ENCODE results near the gene IQCF5. TPM values are rescaled to one million over a fixed set of nuclear protein-coding genes. Genes with fewer than 3 reads are reported as not detected.

Gene IQCF5
- total and polyA plus RNA-seq, 2 of the 4 experiments (the other 2 are of a cell fraction), result not detected

- ChIA-PET CTCF (no interaction called here), POLR2A (ENCODE audit: unreplicated experiment) (no interaction called here)
- no TSS peak for BruUV-seq (replicated peaks)
- H3K79me1 ChIP-seq (ENCODE audit: low read depth in 1 of 2, low read length in 2 of 2), result no peaks in the 10 kb centered on the region
- ATAC-seq (ENCODE audit: low read depth) (no peak), DNase-seq (no peak)
- no peak overlapping the region for H4K91ac ChIP-seq (ENCODE audit: insufficient read depth, low read depth, low read length)
- no peak overlapping the region for H2BK20ac ChIP-seq (ENCODE audit: low read depth, low read length)
- H4K20me1 ChIP-seq (ENCODE audit: insufficient read depth, low read length), result no peaks in the 10 kb centered on the region
- H3K4me1 ChIP-seq (ENCODE audit: control insufficient read depth, insufficient read depth, low read length), result no peaks in the 10 kb centered on the region
- TF ChIP-seq USF2 (IDR thresholded peaks at IDR 0.05; ENCODE audit: low read depth, low read length) (no peak), MAZ (IDR thresholded peaks at IDR 0.05; ENCODE audit: borderline replicate concordance, low read depth, low read length) (no peak)
- no peaks in the 10 kb centered on the region for H3K27me3 ChIP-seq (ENCODE audit: control insufficient read depth, insufficient read depth, low read length)
- H3K9me3 ChIP-seq (ENCODE audit: control insufficient read depth, insufficient read depth, low read length), result no peaks in the 10 kb centered on the region
- no peak overlapping the region for H3K4me2 ChIP-seq (ENCODE audit: low read depth, low read length)
- no peak overlapping the region for H3K14ac ChIP-seq (replicated peaks; ENCODE audit: low read depth, low read length)
- H4K5ac ChIP-seq (ENCODE audit: low read depth, low read length), result no peak overlapping the region
- H3K56ac ChIP-seq (ENCODE audit: extremely low read depth, insufficient read depth, low read length), result no peak overlapping the region
- H2BK5ac ChIP-seq (ENCODE audit: low read depth, low read length, poor library complexity, severe bottlenecking), result no peak overlapping the region
- no peaks in the 10 kb centered on the region for H3K36me3 ChIP-seq (ENCODE audit: control insufficient read depth, insufficient read depth, low read length)
- H3K9ac ChIP-seq (ENCODE audit: low read depth, low read length), result no peak overlapping the region
- H4K8ac ChIP-seq (ENCODE audit: low read depth in 2 of 2, low read length in 2 of 2), result no peak overlapping the region
- WGBS, 2 experiments (ENCODE audit: extremely low coverage in 2 of 2, insufficient read length in 1 of 2), result 56% methylated on average over 9 of the region's 13 CpGs; no CpG with 5 or more reads in 1 of the 2 experiments
- H3K18ac ChIP-seq (ENCODE audit: low read depth, low read length), result no peak overlapping the region
- no peak overlapping the region for H2BK15ac ChIP-seq (ENCODE audit: low read depth, low read length)
- in situ Hi-C loops (cut with MboI; ENCODE audit: low sequenced_read_pairs), result no loop called here
- no peak overlapping the region for H2BK120ac ChIP-seq (ENCODE audit: low read depth, low read length)
- dilution Hi-C loops (cut with HindIII; ENCODE audit: low sequenced_read_pairs, unreplicated experiment), result no loop called here
- H3K9me1 ChIP-seq (ENCODE audit: insufficient read depth, low read length), result no peaks in the 10 kb centered on the region
- H2AK9ac ChIP-seq (replicated peaks; ENCODE audit: low read depth, low read length, poor library complexity), result no peak overlapping the region
- intact Hi-C loops (cut with micrococcal nuclease), result no loop called here
- H3K23ac ChIP-seq (ENCODE audit: low read depth, low read length), result no peak overlapping the region
- no peak overlapping the region for H3K4me3 ChIP-seq (ENCODE audit: insufficient read depth, low read depth, low read length)
- H2AK5ac ChIP-seq (ENCODE audit: low read depth, low read length), result no peak overlapping the region
- no peak overlapping the region for H3K4ac ChIP-seq (ENCODE audit: low read depth, low read length)
- no peak overlapping the region for H2AFZ ChIP-seq (replicated peaks; ENCODE audit: low read length, poor library complexity)
- no peak overlapping the region for H3K27ac ChIP-seq (ENCODE audit: insufficient read depth, low read length)
These were observed 12.5 kb downstream of the IQCF5 start for GRCh38 chr3:51862886-51863285.
